Tibial nerve (tissue), 4 donors: ENCODE measurements around the gene GYG2. TPM values are rescaled to one million over a fixed set of nuclear protein-coding genes. Genes with fewer than 3 reads are reported as not detected.

ENCODE experiments used
- DNase-seq, 2 donors: peaks; one replicate each; pipeline ENCODE4 v3.0.0-alpha.2; 2019; ENCODE audit warnings: low spot score in 2 of 2
- H3K27ac ChIP-seq, 4 donors: fragments of 200-600 bp; sonication (generic) in 3 of 4; one replicate each; pipeline ENCODE4 v1.5.1; 2017 to 2019; ENCODE audit warnings: mild to moderate bottlenecking in 1 of 4
- H3K27me3 ChIP-seq, 2 donors: fragments of 200-600 bp; sonication (generic) in 1 of 2; one replicate each; pipeline versions ENCODE4 v1.5.1 to v1.6.0; 2017 to 2019
- H3K36me3 ChIP-seq, 3 donors: fragments of 200-600 bp; sonication (generic); one replicate each; pipeline ENCODE4 v1.5.1; 2018 to 2019
- H3K4me1 ChIP-seq, 4 donors: fragments of 200-600 bp; sonication (generic) in 3 of 4; one replicate each; pipeline ENCODE4 v1.5.1; 2017 to 2019
- H3K4me3 ChIP-seq, 4 donors: fragments of 200-600 bp; sonication (generic) in 3 of 4; one replicate each; pipeline ENCODE4 v1.5.1; 2017 to 2019; ENCODE audit warnings: mild to moderate bottlenecking in 1 of 4, moderate library complexity in 1 of 4
- H3K9me3 ChIP-seq, 4 donors: fragments of 200-600 bp; sonication (generic) in 3 of 4; one replicate each; pipeline ENCODE4 v1.5.1; 2017 to 2019
- EP300 ChIP-seq, 2 donors: sonication (generic); formaldehyde crosslinking; IDR thresholded peaks; one replicate each; pipeline ENCODE4 v1.6.1; 2017; ENCODE audit warnings: antibody characterized with exemption in 2 of 2, mild to moderate bottlenecking in 1 of 2
- POLR2A ChIP-seq, 2 donors: fragments of 450-650 bp; IDR thresholded peaks; one replicate each; pipeline ENCODE4 v1.6.1; 2017; ENCODE audit warnings: antibody characterized with exemption in 2 of 2, mild to moderate bottlenecking in 2 of 2, moderate library complexity in 2 of 2
- WGBS, 2 donors: methylation state at CpG; one replicate each; pipeline ENCODE4 v1.1.5; 2018; 5-methylcytosine and 5-hydroxymethylcytosine counted together
- total RNA-seq, 4 donors: library from RNA; depleted of rRNA; stranded (reverse); fragments of >200 nt; gene quantifications; one replicate each; pipeline ENCODE4 v1.1.0, GENCODE V29; 2016
- TF ChIP-seq, protein P1 (sequence below), 5 experiments: fragments of 200-600 bp in 3 of 5; fragments of 450-650 bp in 2 of 5; sonication (generic) in 3 of 5; IDR thresholded peaks; one replicate each; pipeline ENCODE4 v1.5.1; 2016 to 2019; ENCODE audit warnings: antibody characterized with exemption in 5 of 5, mild to moderate bottlenecking in 3 of 5, moderate library complexity in 2 of 5

Gene GYG2
- total RNA-seq, 4 donors from 2014 or later, result 4.1 to 50.4 (median 22.3) TPM

DNA sequence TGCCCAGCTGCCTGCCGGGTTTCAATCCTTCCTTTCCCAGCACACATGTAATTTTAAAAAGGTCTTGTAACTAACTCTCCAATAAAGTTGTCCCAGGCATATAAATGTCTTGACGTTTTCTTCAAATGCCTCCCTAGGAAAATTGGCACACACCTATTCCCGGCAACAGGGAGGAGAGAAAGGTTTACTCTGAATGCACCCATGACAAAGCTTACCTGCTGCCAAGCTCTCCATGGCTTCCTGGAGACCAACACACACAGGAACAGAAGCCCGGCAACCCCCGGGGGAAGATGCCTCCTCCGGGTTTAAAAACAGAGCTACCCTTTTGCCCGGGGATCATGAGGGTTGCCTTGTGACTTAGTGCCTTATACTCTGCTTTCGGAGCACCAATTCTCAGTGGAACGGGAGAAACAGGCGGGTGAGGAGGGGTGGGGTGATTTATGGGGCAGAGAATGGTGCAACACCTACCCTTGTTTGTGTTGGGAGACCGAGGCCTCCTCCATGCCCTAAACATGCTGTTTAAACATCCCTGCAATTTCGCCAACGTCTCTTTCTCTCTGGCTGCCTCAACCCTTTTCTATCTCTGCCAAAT is 4.8 kb upstream of the GYG2 start:
- DNase-seq, result no peak
- 34 to 45% methylated on average over 11 to 13 of the region's 13 CpGs for WGBS, 2 donors
- no peaks in the 10 kb centered on the region for H3K36me3 ChIP-seq
- TF ChIP-seq POLR2A (IDR thresholded peaks at IDR 0.05), result no peak
- TF ChIP-seq, protein P1, sequence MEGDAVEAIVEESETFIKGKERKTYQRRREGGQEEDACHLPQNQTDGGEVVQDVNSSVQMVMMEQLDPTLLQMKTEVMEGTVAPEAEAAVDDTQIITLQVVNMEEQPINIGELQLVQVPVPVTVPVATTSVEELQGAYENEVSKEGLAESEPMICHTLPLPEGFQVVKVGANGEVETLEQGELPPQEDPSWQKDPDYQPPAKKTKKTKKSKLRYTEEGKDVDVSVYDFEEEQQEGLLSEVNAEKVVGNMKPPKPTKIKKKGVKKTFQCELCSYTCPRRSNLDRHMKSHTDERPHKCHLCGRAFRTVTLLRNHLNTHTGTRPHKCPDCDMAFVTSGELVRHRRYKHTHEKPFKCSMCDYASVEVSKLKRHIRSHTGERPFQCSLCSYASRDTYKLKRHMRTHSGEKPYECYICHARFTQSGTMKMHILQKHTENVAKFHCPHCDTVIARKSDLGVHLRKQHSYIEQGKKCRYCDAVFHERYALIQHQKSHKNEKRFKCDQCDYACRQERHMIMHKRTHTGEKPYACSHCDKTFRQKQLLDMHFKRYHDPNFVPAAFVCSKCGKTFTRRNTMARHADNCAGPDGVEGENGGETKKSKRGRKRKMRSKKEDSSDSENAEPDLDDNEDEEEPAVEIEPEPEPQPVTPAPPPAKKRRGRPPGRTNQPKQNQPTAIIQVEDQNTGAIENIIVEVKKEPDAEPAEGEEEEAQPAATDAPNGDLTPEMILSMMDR (IDR thresholded peaks at IDR 0.05), result no peak
- TF ChIP-seq EP300 (IDR thresholded peaks at IDR 0.05), result no peak
- H3K27me3 ChIP-seq, result peaks cover 0 to 13% of the 10 kb centered on the region in 2 donors
- H3K9me3 ChIP-seq, result no peaks in the 10 kb centered on the region
- no peak overlapping the region for H3K4me3 ChIP-seq
- H3K4me1 ChIP-seq, result peaks cover 0 to under 1% (median 0%) of the 10 kb centered on the region in 4 donors
- no peak overlapping the region for H3K27ac ChIP-seq

DNA sequence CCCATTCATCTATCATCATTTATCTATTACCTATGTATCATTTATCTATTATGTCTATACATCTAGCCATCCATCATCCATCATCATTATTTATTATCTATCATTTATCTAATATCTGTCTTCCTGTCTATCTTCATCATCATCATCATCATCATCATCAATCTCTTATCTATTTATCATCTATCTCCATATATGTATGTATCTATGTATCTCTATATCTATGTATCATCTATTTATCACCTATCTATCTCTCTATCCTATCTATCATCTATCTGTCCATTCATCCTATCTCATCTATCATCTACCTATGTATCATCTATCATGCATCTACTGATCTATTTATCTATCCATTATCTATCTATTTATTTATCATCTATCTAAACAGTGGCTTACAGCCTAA is 3.8 kb upstream of the GYG2 start:
- Histone ChIP-seq H3K27ac (no peak overlapping the region), H3K4me3 (no peak overlapping the region), H3K4me1 (peaks cover 0 to 11% (median 0%) of the 10 kb centered on the region in 4 donors), H3K9me3 (no peaks in the 10 kb centered on the region), H3K36me3 (no peaks in the 10 kb centered on the region), H3K27me3 (peaks cover 0 to 23% of the 10 kb centered on the region in 2 donors)
- DNase-seq, result no peak
- TF ChIP-seq POLR2A (IDR thresholded peaks at IDR 0.05), result no peak
- TF ChIP-seq, protein P1 (IDR thresholded peaks at IDR 0.05), result no peak

GRCh38 chrX:2828959-2829411 is 255 bp downstream of the GYG2 start:
- DNase-seq, result no peak
- Histone ChIP-seq H3K4me3 (peak overlapping the region in 3 of 4 donors; percentile 31 to 50 (median 38)), H3K36me3 (no peaks in the 10 kb centered on the region), H3K4me1 (peaks cover 0 to 12% (median 0%) of the 10 kb centered on the region in 4 donors), H3K27ac (no peak overlapping the region), H3K27me3 (peaks cover 0 to 46% of the 10 kb centered on the region in 2 donors), H3K9me3 (no peaks in the 10 kb centered on the region)
- WGBS, 2 donors, result 0 to 5% methylated on average over 1 to 25 of the region's 44 CpGs
- no peak for TF ChIP-seq POLR2A (IDR thresholded peaks at IDR 0.05)
- no peak for TF ChIP-seq EP300 (IDR thresholded peaks at IDR 0.05)
- TF ChIP-seq, protein P1 (IDR thresholded peaks at IDR 0.05), result no peak

DNA sequence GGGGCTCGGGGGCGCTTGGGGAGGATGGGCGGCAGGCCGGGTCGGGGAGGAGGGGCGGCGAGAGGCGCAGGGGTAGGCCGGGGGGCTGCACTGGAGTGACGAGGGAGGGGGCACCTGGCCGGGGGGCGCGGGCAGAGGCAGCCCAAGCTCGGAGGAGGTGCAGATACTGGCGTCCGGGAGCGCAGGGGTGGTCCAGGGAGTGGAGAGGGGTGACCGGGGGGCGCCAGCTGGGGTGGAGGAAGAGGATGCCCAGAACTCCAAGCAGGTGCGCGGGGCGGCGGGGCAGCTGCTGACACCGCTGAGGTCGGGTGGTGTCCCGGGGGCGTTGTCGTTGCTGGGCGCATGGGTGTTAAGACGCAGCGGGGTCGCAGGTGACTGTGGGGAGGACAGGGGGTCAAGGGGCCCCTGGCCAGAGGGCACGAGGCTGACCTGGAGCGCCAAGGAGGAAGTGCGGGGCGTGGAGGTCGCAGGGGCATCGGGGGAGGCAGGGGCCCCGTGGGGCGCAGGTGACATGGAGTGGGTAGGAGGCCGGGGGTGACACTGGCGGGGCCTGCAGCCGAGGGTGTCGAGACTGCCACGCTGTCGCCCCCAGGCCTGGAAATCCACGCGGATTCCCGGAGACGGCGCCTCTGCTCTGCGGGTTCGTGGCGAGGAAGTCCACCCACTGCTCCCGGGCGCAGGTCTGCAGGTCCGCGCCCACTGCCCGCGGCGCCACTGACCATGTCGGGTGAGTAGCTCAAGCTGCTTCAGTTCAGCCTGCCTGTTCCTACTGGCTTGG is 928 bp downstream of the GYG2 start:
- Histone ChIP-seq H3K36me3 (no peaks in the 10 kb centered on the region), H3K4me1 (peaks cover 0 to 12% (median 0%) of the 10 kb centered on the region in 4 donors), H3K4me3 (peak overlapping the region in 3 of 4 donors; percentile 31 to 50 (median 38)), H3K9me3 (no peaks in the 10 kb centered on the region), H3K27ac (no peak overlapping the region), H3K27me3 (peaks cover 0 to 46% of the 10 kb centered on the region in 2 donors)
- WGBS, 2 donors, result 5 to 12% methylated on average over 4 to 59 of the region's 62 CpGs
- TF ChIP-seq, protein P1 (IDR thresholded peaks at IDR 0.05), result no peak
- TF ChIP-seq POLR2A (IDR thresholded peaks at IDR 0.05), result no peak
- TF ChIP-seq EP300 (IDR thresholded peaks at IDR 0.05), result no peak
- DNase-seq, result no peak
